NB4 (cell line): Measurements from ENCODE around the gene NDUFAF3.

Experiments
- DNase-seq: peaks from one replicate; pipeline ENCODE4 v3.0.0; 2010; ENCODE audit warnings: low read depth
- H3K4me3 ChIP-seq: one replicate; pipeline ENCODE4 v1.5.1; 2011; ENCODE audit warnings: mild to moderate bottlenecking, low read depth, low read length, moderate library complexity
- MYC ChIP-seq: IDR thresholded peaks from 2 replicates; pipeline ENCODE4 v1.6.1; 2011; ENCODE audit warnings: low read depth, low read length
- POLR2A ChIP-seq: IDR thresholded peaks from 2 replicates; pipeline ENCODE4 v1.6.1; 2011; ENCODE audit warnings: mild to moderate bottlenecking; ENCODE audit not compliant: insufficient read length; ENCODE audit errors: extremely low read depth
- TF ChIP-seq, protein P1 (sequence below): IDR thresholded peaks from one replicate; pipeline ENCODE4 v1.5.1; 2012; ENCODE audit warnings: low read depth, low read length
- TF ChIP-seq, protein P2 (sequence below): IDR thresholded peaks from 2 replicates; pipeline ENCODE4 v1.6.1; 2011; ENCODE audit warnings: low read depth, low read length

The NDUFAF3 gene

DNA sequence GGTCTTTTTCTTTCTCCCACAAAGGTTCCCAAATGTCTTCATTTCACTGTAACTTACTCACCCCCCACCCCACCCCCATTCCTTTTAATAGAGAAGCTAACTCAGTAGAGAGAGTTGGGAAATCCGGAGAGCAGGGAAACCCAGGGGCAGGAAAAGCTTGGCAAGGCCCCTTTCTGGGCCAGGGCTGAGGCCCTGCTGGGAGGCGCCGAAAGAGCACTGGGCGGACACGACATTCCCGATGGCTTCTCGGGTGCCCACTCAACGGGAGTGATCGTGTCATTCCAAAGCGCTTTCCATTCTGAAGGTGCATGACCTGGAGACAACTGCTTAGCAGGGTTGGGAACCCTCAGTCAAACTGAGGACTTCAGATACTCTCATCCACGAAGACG lies 2.0 kb upstream of the NDUFAF3 start:
- TF ChIP-seq POLR2A = no peak
- TF ChIP-seq, protein P1, sequence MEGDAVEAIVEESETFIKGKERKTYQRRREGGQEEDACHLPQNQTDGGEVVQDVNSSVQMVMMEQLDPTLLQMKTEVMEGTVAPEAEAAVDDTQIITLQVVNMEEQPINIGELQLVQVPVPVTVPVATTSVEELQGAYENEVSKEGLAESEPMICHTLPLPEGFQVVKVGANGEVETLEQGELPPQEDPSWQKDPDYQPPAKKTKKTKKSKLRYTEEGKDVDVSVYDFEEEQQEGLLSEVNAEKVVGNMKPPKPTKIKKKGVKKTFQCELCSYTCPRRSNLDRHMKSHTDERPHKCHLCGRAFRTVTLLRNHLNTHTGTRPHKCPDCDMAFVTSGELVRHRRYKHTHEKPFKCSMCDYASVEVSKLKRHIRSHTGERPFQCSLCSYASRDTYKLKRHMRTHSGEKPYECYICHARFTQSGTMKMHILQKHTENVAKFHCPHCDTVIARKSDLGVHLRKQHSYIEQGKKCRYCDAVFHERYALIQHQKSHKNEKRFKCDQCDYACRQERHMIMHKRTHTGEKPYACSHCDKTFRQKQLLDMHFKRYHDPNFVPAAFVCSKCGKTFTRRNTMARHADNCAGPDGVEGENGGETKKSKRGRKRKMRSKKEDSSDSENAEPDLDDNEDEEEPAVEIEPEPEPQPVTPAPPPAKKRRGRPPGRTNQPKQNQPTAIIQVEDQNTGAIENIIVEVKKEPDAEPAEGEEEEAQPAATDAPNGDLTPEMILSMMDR = no peak
- no peak for TF ChIP-seq MYC
- H3K4me3 ChIP-seq = peak overlapping the region; percentile 97

DNA sequence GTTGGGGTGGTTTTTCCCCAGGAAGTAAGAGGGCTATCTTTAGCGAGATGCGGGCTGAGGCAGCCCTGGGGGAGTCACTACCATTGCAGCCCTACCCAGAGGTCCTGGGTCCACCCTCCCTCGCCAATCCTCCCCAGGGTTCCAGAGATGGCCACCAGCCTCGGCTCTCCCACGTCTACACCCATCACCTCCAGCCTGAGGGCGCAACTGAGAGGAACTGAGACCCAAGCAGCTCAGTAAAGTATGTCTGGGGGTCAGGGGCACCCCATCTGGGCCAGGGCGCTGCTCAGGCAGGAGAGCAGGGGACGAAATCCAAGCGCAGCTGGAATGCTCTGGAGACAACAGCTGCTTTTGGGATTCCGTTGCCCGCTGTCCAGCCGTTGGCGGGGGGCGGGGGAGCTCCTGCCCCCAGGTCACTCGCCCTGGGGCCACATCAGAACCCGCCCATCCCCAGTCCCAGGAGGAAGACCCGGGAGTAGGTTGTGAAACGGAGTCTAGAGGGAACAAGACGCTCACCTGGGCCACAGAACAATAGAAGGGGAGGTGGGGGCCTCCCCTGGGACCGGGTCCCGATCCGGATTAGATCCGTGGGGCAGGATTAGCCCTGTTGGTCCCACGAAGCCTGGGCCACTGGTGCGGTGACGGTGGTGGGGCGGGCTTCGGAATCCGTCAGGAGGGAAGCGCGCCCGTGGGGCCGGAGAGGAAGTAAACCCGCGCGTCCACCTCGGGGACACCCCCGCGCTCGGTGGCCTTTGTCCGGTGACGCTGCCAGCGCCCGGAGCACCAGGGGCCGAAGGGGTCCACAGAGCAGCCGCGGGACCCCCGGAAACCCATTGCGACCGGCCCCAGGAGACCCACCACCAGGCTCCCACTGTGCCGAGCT lies 1.4 kb upstream of the NDUFAF3 start:
- peak; percentile 90 for DNase-seq
- TF ChIP-seq, protein P1 = no peak
- TF ChIP-seq MYC = no peak
- peak overlapping the region; percentile 97 for H3K4me3 ChIP-seq

More for the DNA sequence above, 2.0 kb upstream of the NDUFAF3 start:
- peak; percentile 73 for DNase-seq

DNA sequence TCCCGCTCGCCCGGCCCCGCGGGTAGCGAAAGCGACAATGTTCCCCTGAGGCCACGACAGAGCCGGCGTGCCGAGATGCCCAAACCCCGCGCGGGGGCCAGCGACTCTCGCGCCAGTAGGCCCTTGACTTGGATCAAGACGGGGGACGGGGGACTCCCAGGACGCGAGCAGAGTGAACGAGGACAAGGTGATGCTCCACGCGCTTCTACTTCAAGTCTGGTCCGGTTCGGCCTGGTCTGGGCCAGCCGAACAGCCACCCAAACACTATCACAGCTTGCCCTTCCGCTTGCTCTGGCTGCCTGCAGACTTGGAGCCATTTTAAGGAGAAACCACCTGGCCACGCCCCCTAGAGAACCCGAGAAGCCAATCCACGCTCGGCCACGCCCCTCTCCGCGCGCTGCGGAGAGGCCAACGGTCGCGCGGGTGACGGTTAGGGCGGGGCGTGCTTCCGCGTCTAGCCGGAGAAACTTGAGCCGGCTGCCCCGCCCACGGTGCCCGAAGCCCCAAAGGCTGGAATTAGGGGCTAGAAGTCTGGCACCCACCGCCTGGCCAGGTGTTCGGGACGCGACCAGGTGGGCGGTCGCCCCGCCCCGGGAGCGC lies 608 bp upstream of the NDUFAF3 start:
- peak overlapping the region; percentile 97 for H3K4me3 ChIP-seq
- DNase-seq = peak; percentile 97
- TF ChIP-seq, protein P2, sequence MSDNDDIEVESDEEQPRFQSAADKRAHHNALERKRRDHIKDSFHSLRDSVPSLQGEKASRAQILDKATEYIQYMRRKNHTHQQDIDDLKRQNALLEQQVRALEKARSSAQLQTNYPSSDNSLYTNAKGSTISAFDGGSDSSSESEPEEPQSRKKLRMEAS = peak; percentile 27; the same call in 1 of the 2 replicates
- TF ChIP-seq POLR2A = peak; percentile 99
- TF ChIP-seq MYC = peak; percentile 60
- TF ChIP-seq, protein P1 = no peak

DNA sequence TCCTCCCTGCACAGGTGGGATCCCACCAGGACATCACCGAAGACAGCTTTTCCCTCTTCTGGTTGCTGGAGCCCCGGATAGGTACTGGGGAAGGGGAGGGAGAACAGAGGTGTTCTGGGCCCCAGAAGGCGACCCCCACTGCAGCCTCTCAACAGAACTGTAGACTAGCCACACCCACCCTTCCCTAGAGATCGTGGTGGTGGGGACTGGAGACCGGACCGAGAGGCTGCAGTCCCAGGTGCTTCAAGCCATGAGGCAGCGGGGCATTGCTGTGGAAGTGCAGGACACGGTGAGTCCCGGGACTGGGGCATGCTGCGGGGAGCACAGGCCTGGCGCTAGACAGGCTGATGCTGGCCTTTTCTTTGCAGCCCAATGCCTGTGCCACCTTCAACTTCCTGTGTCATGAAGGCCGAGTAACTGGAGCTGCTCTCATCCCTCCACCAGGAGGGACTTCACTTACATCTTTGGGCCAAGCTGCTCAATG lies 809 bp downstream of the NDUFAF3 start:
- TF ChIP-seq POLR2A (no peak), MYC (no peak)
- TF ChIP-seq, protein P1 = no peak
- TF ChIP-seq, protein P2 = no peak
- DNase-seq = peak; percentile 62
- peak overlapping the region; percentile 97 for H3K4me3 ChIP-seq

DNA sequence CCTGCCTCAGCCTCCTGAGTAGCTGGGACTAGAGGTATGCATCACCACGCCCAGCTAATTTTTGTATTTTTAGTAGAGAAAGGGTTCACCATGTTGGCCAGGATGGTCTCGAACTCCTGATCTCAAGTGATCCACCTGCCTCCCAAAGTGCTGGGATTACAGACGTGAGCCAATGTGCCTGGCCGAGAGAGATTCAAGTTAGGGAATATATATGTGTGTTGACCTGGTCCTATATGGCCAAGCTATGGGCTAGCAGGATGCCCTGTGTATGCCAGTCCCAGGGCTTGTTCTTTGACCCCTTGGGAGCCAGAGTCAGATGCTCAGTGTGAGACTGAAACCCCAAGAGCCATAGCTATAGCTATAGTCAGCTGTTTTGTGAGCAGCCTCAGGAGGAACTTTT lies 1.9 kb downstream of the NDUFAF3 start:
- no peak for DNase-seq
- TF ChIP-seq MYC (no peak), POLR2A (no peak)
- TF ChIP-seq, protein P1 = no peak
- TF ChIP-seq, protein P2 = no peak
- H3K4me3 ChIP-seq = peak overlapping the region; percentile 97
